Measurements from ENCODE around the gene TEX2. TPM values are rescaled to one million over a fixed set of nuclear protein-coding genes. Genes with fewer than 3 reads are reported as not detected.

TEX2 gene
- total RNA-seq, result 10.6 and 13.6 TPM in 2 replicates

DNA sequence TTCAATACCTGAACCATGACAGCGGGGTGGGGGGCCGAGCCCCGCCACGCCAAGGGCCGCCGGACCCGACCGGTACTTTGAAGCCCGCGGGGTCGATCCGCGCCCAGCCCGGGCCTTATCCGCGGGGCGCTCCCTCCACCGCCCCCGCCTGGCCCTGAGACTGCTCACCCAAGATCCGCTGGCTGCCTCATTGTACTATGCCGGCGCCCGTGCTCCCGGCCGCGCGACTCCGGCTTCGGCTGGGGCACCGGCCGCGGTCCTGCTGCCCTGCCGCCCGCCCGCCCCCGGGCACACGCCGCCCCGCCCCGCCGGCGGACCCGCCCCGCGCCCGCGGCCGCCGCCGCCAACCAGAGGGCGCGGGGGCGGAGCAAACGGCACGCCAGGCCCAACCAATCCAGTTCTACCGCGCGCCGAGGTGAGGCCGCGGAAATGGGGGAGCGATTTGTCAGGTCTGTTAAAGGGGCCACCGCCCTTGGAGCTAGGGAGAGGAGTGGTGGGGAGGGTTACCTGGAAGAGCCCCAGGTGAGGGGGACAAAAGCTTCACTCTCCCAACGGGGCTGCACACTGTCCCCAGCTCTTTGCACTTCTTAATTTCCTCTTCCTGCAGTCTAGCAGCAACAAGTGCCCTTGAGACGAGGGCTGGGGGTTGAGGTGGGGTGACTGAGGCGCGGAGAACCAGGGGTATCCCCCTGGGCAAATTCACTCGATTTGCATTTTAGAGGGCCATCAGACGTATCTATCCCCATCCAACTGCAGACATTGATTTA is at the start of gene TEX2:
Gene TEX2, minus strand, starts transcription at position 261 of the 767 bp plus-strand sequence. CDS start 49,043 bp downstream, outside the sequence.

DNA sequence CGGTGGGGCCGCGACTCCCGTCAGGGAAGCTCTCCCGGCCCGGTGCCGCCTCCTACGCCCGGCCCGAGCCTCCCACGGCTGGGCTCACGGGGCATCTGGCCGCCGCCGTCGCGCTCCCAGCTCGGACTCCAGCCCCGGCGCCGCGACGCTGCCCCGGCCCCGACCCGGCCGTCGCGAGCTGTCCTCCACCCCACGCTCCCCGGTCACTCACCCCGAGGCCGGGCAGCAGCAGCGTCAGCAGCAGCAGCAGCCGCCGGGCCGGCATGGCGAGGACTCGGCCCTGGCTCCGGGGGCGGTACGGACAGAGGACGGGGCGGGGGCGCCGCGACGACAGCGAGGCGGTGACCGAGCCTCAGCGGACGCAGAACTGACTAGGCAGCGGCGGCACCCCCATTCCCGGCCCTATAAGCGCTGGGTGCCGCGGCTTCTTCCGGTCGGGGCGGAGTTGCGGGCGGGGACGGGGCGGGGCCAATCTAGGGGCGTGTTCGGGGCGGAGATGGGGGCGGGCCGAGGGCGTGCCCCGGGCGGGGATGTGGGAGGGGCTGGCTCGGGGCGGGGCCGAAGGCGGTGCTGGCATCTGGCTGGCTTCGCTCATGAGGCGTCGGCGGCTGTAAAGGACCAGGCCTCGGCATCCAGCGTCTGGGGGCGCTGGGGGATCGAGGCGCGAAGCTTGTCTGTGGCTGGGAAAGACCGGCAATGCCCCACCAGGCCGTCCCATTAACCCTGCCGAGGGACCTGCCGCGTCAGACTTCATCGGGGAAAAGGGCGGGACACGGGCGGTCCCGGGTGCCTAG is 133.1 kb downstream of the TEX2 start, which contains the start of gene ERN1:
Gene ERN1, minus strand, starts transcription at position 380 of the 794 bp plus-strand sequence. Its CDS starts 115 bp downstream, at position 265.

Other genes starting within 250 kb of the TEX2 start
- gene ICAM2, start 242.6 kb downstream of the TEX2 start, total RNA-seq, result 1.3 and 1.8 TPM in 2 replicates
- gene ERN1, start 133.1 kb downstream of the TEX2 start, total RNA-seq, result 3.5 and 4.8 TPM in 2 replicates
- gene PECAM1, start 127.6 kb upstream of the TEX2 start, total RNA-seq, result under 0.01 TPM in 2 replicates
- 7.3 and 9.2 TPM in 2 replicates for gene MILR1, start 185.9 kb upstream of the TEX2 start, total RNA-seq
- 5.4 and 6.7 TPM in 2 replicates for gene POLG2, start 233.8 kb upstream of the TEX2 start, total RNA-seq
- 330 and 503 TPM in 2 replicates for gene DDX5, start 243.0 kb upstream of the TEX2 start, total RNA-seq
- gene CEP95, start 243.7 kb upstream of the TEX2 start, total RNA-seq, result 11.3 and 13.8 TPM in 2 replicates

Measured in bronchus fibroblast of lung (primary cell).